Naive thymus-derived CD4-positive, alpha-beta T cell (primary cell): ENCODE measurements around the gene ZBBX. TPM values are rescaled to one million over a fixed set of nuclear protein-coding genes. Genes with fewer than 3 reads are reported as not detected.

ENCODE experiments used
- ATAC-seq: fragments of 150-1000 bp; cut with Tn5 transposase; 2 replicates; pipeline ENCODE4 v1.10.0; 2021; ENCODE audit warnings: mild to moderate bottlenecking, moderate library complexity
- CTCF ChIA-PET: fragments of 350-600 bp; sonication (Branson Sonifier 250); formaldehyde crosslinking; loops from one replicate; lab custom pipeline; 2021; ENCODE audit warnings: antibody characterized with exemption; lab: Charles Lee
- POLR2A ChIA-PET: fragments of 350-600 bp; sonication (Branson Sonifier 250); formaldehyde crosslinking; loops from one replicate; lab custom pipeline; 2021; ENCODE audit warnings: antibody characterized with exemption, inconsistent platforms; lab: Charles Lee
- DNase-seq, 9 donors: peaks; one replicate each; pipeline versions ENCODE4 v3.0.0 to v3.0.0-alpha.2; 2020 to 2022; ENCODE audit warnings: mixed read lengths in 1 of 9
- H3K27ac ChIP-seq: one replicate; pipeline ENCODE4 v1.7.0; 2013; ENCODE audit warnings: mild to moderate bottlenecking, low read depth, low read length, moderate library complexity
- H3K27me3 ChIP-seq, 2 donors: one replicate each; pipeline ENCODE4 v1.7.0; 2013; ENCODE audit warnings: low read length in 2 of 2, mild to moderate bottlenecking in 2 of 2, moderate library complexity in 2 of 2; ENCODE audit not compliant: control insufficient read depth in 2 of 2, insufficient read depth in 2 of 2
- H3K36me3 ChIP-seq, 3 experiments: 1 replicate in 2 of 3; 2 replicates in 1 of 3; pipeline ENCODE4 v1.7.0; 2013; ENCODE audit warnings: low read length in 3 of 3, mild to moderate bottlenecking in 3 of 3, moderate library complexity in 1 of 3; ENCODE audit not compliant: insufficient read depth in 3 of 3, control insufficient read depth in 2 of 3
- H3K4me1 ChIP-seq, 2 donors: one replicate each; pipeline ENCODE4 v1.7.0; 2013; ENCODE audit warnings: low read length in 2 of 2, mild to moderate bottlenecking in 2 of 2, moderate library complexity in 1 of 2; ENCODE audit not compliant: control insufficient read depth in 2 of 2, insufficient read depth in 2 of 2
- H3K4me3 ChIP-seq: 2 replicates; pipeline ENCODE4 v1.7.0; 2013; ENCODE audit warnings: mild to moderate bottlenecking, low read length
- H3K9me3 ChIP-seq, 3 experiments: 1 replicate in 2 of 3; 2 replicates in 1 of 3; pipeline ENCODE4 v1.7.0; 2013; ENCODE audit warnings: low read length in 3 of 3; ENCODE audit not compliant: control insufficient read depth in 2 of 3
- H3K27ac Mint-ChIP-seq, 9 donors: one replicate each; pipeline ENCODE4 v1.8.0; 2020 to 2022; ENCODE audit warnings: mixed read lengths in 9 of 9, mild to moderate bottlenecking in 8 of 9, moderate library complexity in 5 of 9, inconsistent platforms in 2 of 9
- H3K27me3 Mint-ChIP-seq, 5 donors: one replicate each; pipeline ENCODE4 v1.8.0; 2021 to 2022; ENCODE audit warnings: mixed read lengths in 5 of 5, mild to moderate bottlenecking in 1 of 5
- H3K36me3 Mint-ChIP-seq, 5 donors: one replicate each; pipeline ENCODE4 v1.8.0; 2020 to 2022; ENCODE audit warnings: mixed read lengths in 5 of 5, mild to moderate bottlenecking in 3 of 5, inconsistent platforms in 1 of 5
- H3K4me1 Mint-ChIP-seq, 7 donors: one replicate each; pipeline ENCODE4 v1.8.0; 2020 to 2022; ENCODE audit warnings: mixed read lengths in 7 of 7, mild to moderate bottlenecking in 3 of 7, inconsistent platforms in 1 of 7
- H3K4me3 Mint-ChIP-seq, 10 donors: one replicate each; pipeline ENCODE4 v1.8.0; 2020 to 2022; ENCODE audit warnings: mild to moderate bottlenecking in 10 of 10, mixed read lengths in 10 of 10, moderate library complexity in 6 of 10, inconsistent platforms in 2 of 10
- H3K9me3 Mint-ChIP-seq, 11 donors: one replicate each; pipeline ENCODE4 v1.8.0; 2020 to 2022; ENCODE audit warnings: mixed read lengths in 11 of 11, mild to moderate bottlenecking in 4 of 11, inconsistent platforms in 1 of 11, moderate library complexity in 1 of 11
- intact Hi-C, 2 donors: fragments of 100-400 bp; cut with micrococcal nuclease; formaldehyde crosslinking; loops; one replicate each; pipeline ENCODE4 v1.15.1; 2023
- polyA plus RNA-seq, 2 donors: library from polyadenylated mRNA; unstranded; fragments of 300-500 nt; fragmentation: Illumina TruSeq; gene quantifications; one replicate each; pipeline ENCODE4 v1.2.3, GENCODE V29; 2021
- total RNA-seq, 6 experiments: library from RNA in 5 of 6; stranded (reverse) in 5 of 6; gene quantifications; 1 replicate in 5 of 6; 2 replicates in 1 of 6; pipeline ENCODE4 v1.2.3 and lab custom pipeline; 2021 to 2026

ZBBX gene
- total and polyA plus RNA-seq, 7 experiments from 2014 or later = not detected

GRCh38 chr3:167396075-167396474 lies 16.0 kb upstream of the ZBBX start:
- Mint-ChIP-seq H3K4me1 (no peaks in the 10 kb centered on the region), H3K9me3 (peaks cover 0 to 1% (median 0%) of the 10 kb centered on the region in 11 donors), H3K36me3 (no peaks in the 10 kb centered on the region), H3K27me3 (peaks cover 0 to 39% (median 29%) of the 10 kb centered on the region in 5 donors), H3K4me3 (no peak overlapping the region), H3K27ac (no peak overlapping the region)
- H3K36me3 ChIP-seq = no peaks in the 10 kb centered on the region
- no peaks in the 10 kb centered on the region for H3K9me3 ChIP-seq
- H3K27ac ChIP-seq = no peak overlapping the region
- intact Hi-C loops = no loop called here
- no peak overlapping the region for H3K4me3 ChIP-seq
- no peaks in the 10 kb centered on the region for H3K4me1 ChIP-seq
- no peaks in the 10 kb centered on the region for H3K27me3 ChIP-seq
- no peak for DNase-seq
- ChIA-PET CTCF (interaction anchor here (0.5 kb wide), 1 partner anchor 481 kb away, joined by 4 read pairs; no protein-coding TSS in a partner anchor), POLR2A (no interaction called here)
- no peak for ATAC-seq

GRCh38 chr3:167394003-167394402 lies 13.9 kb upstream of the ZBBX start:
- CTCF ChIA-PET = no interaction called here
- H3K9me3 Mint-ChIP-seq = peaks cover 0 to 1% (median 0%) of the 10 kb centered on the region in 11 donors
- H3K4me3 ChIP-seq = no peak overlapping the region

GRCh38 chr3:167382155-167382554 lies 2.1 kb upstream of the ZBBX start:
- Mint-ChIP-seq H3K36me3 (no peaks in the 10 kb centered on the region), H3K27ac (no peak overlapping the region), H3K27me3 (peaks cover 4 to 15% (median 12%) of the 10 kb centered on the region in 5 donors), H3K4me1 (peaks cover 5 to 14% (median 7%) of the 10 kb centered on the region in 7 donors), H3K4me3 (no peak overlapping the region), H3K9me3 (no peaks in the 10 kb centered on the region)
- no peak overlapping the region for H3K4me3 ChIP-seq
- intact Hi-C loops = no loop called here
- POLR2A ChIA-PET = no interaction called here
- DNase-seq (no peak), ATAC-seq (no peak)
- peaks cover 0 to 3% of the 10 kb centered on the region in 2 donors for H3K4me1 ChIP-seq
- CTCF ChIA-PET = no interaction called here
- H3K27me3 ChIP-seq = no peaks in the 10 kb centered on the region
- no peak overlapping the region for H3K27ac ChIP-seq
- H3K9me3 ChIP-seq = no peaks in the 10 kb centered on the region
- no peaks in the 10 kb centered on the region for H3K36me3 ChIP-seq

More at GRCh38 chr3:167394003-167394402, 13.9 kb upstream of the ZBBX start:
- H3K4me1 ChIP-seq = no peaks in the 10 kb centered on the region
- H3K4me3 Mint-ChIP-seq = no peak overlapping the region
- H3K9me3 ChIP-seq = no peaks in the 10 kb centered on the region
- no peak for ATAC-seq
- H3K36me3 ChIP-seq = no peaks in the 10 kb centered on the region
- intact Hi-C loops = no loop called here
- no peak for DNase-seq
- H3K4me1 Mint-ChIP-seq = no peaks in the 10 kb centered on the region
- H3K36me3 Mint-ChIP-seq = no peaks in the 10 kb centered on the region
- peaks cover 0 to 28% (median 20%) of the 10 kb centered on the region in 5 donors for H3K27me3 Mint-ChIP-seq
- no peaks in the 10 kb centered on the region for H3K27me3 ChIP-seq
- H3K27ac ChIP-seq = no peak overlapping the region
- H3K27ac Mint-ChIP-seq = no peak overlapping the region
- POLR2A ChIA-PET = no interaction called here

- Histone ChIP-seq H3K4me3 (no peak overlapping the region), H3K36me3 (no peaks in the 10 kb centered on the region), H3K9me3 (no peaks in the 10 kb centered on the region), H3K27ac (no peak overlapping the region), H3K4me1 (peaks cover 0 to 3% of the 10 kb centered on the region in 2 donors), H3K27me3 (no peaks in the 10 kb centered on the region)
- H3K27me3 Mint-ChIP-seq = peaks cover 0 to 13% (median 6%) of the 10 kb centered on the region in 5 donors
- ChIA-PET CTCF (no interaction called here), POLR2A (no interaction called here)
- H3K27ac Mint-ChIP-seq = no peak overlapping the region
- H3K36me3 Mint-ChIP-seq = no peaks in the 10 kb centered on the region
- DNase-seq (no peak), ATAC-seq (no peak)
- H3K9me3 Mint-ChIP-seq = peaks cover 0 to 1% (median 0%) of the 10 kb centered on the region in 11 donors
- peaks cover 4 to 10% (median 7%) of the 10 kb centered on the region in 7 donors for H3K4me1 Mint-ChIP-seq
- intact Hi-C loops = no loop called here
- H3K4me3 Mint-ChIP-seq = no peak overlapping the region
Measured at GRCh38 chr3:167375478-167375877, 4.6 kb downstream of the ZBBX start.

GRCh38 chr3:167372138-167372537 lies 8.0 kb downstream of the ZBBX start:
- H3K4me3 Mint-ChIP-seq = no peak overlapping the region
- no peak for ATAC-seq
- intact Hi-C loops = no loop called here

GRCh38 chr3:167361948-167362347 lies 18.1 kb downstream of the ZBBX start:
- POLR2A ChIA-PET = no interaction called here
- Histone ChIP-seq H3K27me3 (no peaks in the 10 kb centered on the region), H3K27ac (no peak overlapping the region), H3K9me3 (no peaks in the 10 kb centered on the region), H3K4me3 (no peak overlapping the region), H3K36me3 (no peaks in the 10 kb centered on the region), H3K4me1 (no peaks in the 10 kb centered on the region)
- peaks cover 0 to 4% (median 2%) of the 10 kb centered on the region in 11 donors for H3K9me3 Mint-ChIP-seq
- no peaks in the 10 kb centered on the region for H3K36me3 Mint-ChIP-seq
- H3K27ac Mint-ChIP-seq = no peak overlapping the region
- no peaks in the 10 kb centered on the region for H3K4me1 Mint-ChIP-seq
- H3K27me3 Mint-ChIP-seq = peaks cover 0 to 8% (median 6%) of the 10 kb centered on the region in 5 donors
- intact Hi-C loops = no loop called here
- CTCF ChIA-PET = no interaction called here
- ATAC-seq (no peak), DNase-seq (no peak)
- H3K4me3 Mint-ChIP-seq = no peak overlapping the region

More at GRCh38 chr3:167372138-167372537, 8.0 kb downstream of the ZBBX start:
- Histone ChIP-seq H3K27me3 (no peaks in the 10 kb centered on the region), H3K36me3 (no peaks in the 10 kb centered on the region), H3K9me3 (no peaks in the 10 kb centered on the region), H3K4me1 (no peaks in the 10 kb centered on the region), H3K27ac (no peak overlapping the region), H3K4me3 (no peak overlapping the region)
- DNase-seq = no peak
- Mint-ChIP-seq H3K4me1 (no peaks in the 10 kb centered on the region), H3K9me3 (peaks cover 0 to 3% (median 0%) of the 10 kb centered on the region in 11 donors), H3K27ac (no peak overlapping the region), H3K36me3 (no peaks in the 10 kb centered on the region), H3K27me3 (peaks cover 0 to 17% (median 6%) of the 10 kb centered on the region in 5 donors)
- CTCF ChIA-PET = interaction anchor here (0.6 kb wide), 1 partner anchor 208 kb away, joined by 3 read pairs; no protein-coding TSS in a partner anchor
- POLR2A ChIA-PET = no interaction called here

GRCh38 chr3:167361306-167361705 lies 18.8 kb downstream of the ZBBX start:
- H3K4me3 ChIP-seq = no peak overlapping the region
- intact Hi-C loops = no loop called here
- no peaks in the 10 kb centered on the region for H3K9me3 ChIP-seq
- ATAC-seq (no peak), DNase-seq (no peak)
- POLR2A ChIA-PET = no interaction called here
- H3K36me3 Mint-ChIP-seq = no peaks in the 10 kb centered on the region
- no peaks in the 10 kb centered on the region for H3K36me3 ChIP-seq
- H3K4me1 ChIP-seq = no peaks in the 10 kb centered on the region
- H3K4me1 Mint-ChIP-seq = no peaks in the 10 kb centered on the region
- no peak overlapping the region for H3K27ac ChIP-seq
- CTCF ChIA-PET = no interaction called here
- H3K27me3 Mint-ChIP-seq = peaks cover 0 to 6% (median 3%) of the 10 kb centered on the region in 5 donors
- H3K4me3 Mint-ChIP-seq = no peak overlapping the region
- H3K27me3 ChIP-seq = no peaks in the 10 kb centered on the region
- H3K9me3 Mint-ChIP-seq = peaks cover 0 to 9% (median 4%) of the 10 kb centered on the region in 11 donors
- no peak overlapping the region for H3K27ac Mint-ChIP-seq
